Kidney capillary endothelial cell (primary cell): ENCODE results near the gene CAMTA1.
A peak's percentile ranks its signal among the peaks of the same experiment; 100 is the strongest.
"Not testable (repeated sequence)": the region's sequence is repeated elsewhere in the genome, so short reads cannot be mapped to it uniquely, and the experiment has no call there.

ENCODE experiments used
- DNase-seq: peaks from one replicate; pipeline ENCODE4 v3.0.0-alpha.2; 2018; ENCODE audit warnings: low spot score

CAMTA1 gene

GRCh38 chr1:7703321-7704213, 918.3 kb downstream of the CAMTA1 start:
- DNase-seq, result no peak

- DNase-seq, result peak; percentile 80
Observed at GRCh38 chr1:7704214-7705047, 919.2 kb downstream of the CAMTA1 start.

DNA sequence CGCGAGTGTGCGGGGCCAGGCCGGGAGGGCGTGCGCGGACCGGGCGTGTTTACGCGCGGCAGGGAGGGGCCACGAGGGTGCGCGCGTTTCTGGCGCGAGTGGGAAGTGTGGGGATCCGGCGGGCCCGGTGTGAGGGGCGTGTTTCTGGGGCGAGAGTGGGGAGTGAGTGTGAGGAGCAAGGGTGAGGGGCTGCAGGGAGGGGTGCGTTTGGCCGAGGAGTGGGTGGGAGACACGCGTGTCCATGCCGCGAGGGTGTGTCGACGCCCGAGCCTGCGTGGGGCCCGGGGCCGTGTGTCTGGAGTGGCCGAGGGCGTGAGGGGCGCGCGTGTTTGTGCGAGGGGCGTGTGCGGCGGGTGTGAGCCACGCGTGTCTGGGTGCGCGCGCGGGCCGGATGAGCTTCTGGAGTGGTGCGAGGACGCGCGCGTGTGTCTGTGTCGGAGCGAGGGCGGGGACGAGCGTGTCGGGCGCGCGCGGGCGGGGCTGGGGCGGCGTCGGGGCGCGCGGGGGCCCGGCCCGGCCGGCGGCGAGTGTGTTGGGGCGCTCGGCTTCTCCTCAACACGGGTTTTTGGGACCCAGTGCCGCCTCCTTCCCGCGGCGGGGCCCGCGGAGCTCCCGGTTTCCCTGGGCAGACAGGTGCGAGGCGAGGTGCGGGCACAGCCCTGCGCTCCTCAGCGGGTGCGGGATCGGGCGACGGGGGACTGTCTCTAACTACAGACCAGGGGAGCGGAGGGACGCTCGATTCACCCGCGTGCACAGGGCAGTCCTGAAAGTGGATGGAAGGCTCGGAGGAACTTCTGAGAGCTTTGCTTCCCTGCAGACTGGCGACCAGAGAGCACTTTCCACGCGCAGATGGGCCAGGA, 920.0 kb downstream of the CAMTA1 start:
- DNase-seq, result no peak

DNA sequence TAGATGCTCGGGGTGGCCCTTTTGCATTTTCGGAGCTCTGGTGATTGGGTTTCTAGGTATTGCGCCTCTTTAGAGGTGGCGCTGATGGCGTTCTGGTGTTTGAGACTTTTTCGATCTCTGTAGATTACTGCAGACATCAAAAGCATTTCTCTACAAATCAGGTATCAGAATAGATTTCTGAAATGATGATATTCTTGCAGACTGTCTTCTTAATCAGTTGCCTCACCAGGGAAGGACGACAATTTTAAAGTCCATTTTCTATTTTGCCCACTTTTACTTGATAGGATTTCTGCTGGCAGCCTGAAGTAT, 920.6 kb downstream of the CAMTA1 start:
- DNase-seq, result no peak

DNA sequence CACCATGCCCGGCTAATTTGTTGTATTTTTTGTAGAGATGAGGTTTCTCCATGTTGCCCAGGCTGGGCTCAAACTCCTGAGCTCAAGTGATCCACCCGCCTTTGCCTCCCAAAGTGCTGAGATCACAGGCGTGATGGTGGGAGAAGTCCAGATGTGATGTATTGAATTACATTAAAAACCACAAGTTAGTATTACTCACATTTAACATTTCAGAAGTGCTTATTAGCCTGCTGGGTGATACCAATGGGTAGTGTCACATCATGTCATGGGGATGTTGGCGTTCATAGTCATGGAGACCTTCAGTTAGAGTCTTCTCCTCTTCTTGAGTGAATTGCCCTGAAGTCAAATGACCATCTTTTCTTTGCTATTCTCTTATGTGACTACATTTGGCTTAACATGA, 922.3 kb downstream of the CAMTA1 start:
- DNase-seq, result no peak

- DNase-seq, result not testable (repeated sequence)
Observed at GRCh38 chr1:7708065-7708464, 922.8 kb downstream of the CAMTA1 start.

DNA sequence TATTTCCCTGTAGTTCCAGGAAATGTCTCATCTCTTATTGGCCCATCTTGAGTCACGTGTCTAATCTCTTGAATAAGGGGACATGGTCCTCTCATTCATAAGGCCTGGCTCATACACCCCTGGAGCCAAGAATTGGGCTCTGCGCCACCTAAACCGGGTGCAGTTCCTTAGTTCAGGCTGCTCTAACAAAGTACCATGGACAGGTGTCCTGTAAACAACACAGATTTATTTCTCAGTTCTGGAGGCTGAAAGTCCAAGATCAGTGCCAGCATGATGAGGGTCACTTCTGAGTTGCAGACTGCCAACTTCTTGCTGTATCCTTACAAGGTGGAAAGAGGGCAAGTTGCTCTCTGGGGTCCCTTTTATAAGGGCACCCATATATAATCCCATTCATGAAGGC, 925.6 kb downstream of the CAMTA1 start:
- no peak for DNase-seq

DNA sequence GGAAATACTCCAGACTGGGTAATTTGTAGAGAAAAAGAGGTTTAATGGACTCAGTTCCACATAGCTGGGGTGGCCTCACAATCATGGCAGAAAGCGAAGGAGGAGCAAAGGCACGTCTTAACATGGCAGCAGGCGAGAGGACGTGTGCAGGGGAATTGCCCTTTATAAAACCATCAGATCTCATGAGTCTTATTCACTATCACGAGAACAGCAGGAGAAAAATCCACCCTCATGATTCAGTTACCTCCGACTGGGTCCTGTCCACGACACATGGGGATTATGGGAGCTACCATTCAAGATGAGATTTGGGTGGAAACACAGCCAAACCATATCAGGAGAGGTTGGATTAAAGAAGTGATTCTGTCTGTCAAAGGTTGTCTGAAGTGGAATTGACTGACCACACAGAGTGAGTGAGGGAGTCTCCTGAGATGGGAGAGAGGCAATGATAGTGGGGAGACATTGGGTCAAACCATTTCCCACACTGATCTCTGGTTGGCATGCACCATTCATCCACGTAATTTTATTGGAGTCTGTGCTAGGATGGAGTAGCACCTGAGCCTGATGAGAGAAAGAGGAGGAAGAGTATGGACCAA, 927.6 kb downstream of the CAMTA1 start:
- DNase-seq, result no peak

GRCh38 chr1:7716506-7716905, 931.3 kb downstream of the CAMTA1 start:
- no peak for DNase-seq

GRCh38 chr1:7717748-7718368, 932.6 kb downstream of the CAMTA1 start:
- DNase-seq, result no peak

- no peak for DNase-seq
Observed at GRCh38 chr1:7719468-7720094, 934.3 kb downstream of the CAMTA1 start.

DNA sequence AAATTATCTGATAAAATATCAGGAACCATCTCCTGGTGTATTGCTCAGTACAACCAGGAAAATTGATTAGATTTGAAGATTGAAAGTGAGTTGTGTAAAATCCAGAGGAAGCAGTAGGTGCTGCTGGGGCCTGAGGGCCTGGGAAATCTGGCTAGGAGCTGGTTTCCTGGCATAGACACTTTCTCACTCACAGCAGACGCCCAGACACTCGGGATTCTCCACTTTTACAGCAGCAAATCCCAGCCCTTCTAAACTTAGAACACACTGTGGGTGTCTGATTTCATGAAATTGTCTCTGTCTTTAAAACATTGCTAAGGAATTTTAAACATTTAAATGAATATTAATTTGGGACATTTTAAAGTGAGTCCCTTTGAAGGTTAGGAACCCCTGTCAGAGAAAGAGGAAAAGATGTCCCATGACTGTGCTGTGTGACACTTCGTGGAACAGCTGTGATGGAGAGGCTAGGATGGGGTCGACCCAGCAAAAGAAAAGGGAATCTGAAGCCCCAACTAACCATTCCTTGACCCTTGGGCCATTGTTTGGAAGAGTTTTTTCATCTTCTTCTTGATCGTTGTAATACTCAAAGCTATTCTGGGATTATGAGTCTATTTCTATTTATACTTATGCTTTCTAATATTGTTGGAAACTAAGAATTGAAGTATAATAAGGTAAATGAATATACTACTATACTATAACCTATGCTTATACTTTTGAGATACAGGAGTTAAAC, 936.9 kb downstream of the CAMTA1 start:
- DNase-seq, result no peak

- DNase-seq, result no peak
Observed at GRCh38 chr1:7722670-7723012, 937.4 kb downstream of the CAMTA1 start.

DNA sequence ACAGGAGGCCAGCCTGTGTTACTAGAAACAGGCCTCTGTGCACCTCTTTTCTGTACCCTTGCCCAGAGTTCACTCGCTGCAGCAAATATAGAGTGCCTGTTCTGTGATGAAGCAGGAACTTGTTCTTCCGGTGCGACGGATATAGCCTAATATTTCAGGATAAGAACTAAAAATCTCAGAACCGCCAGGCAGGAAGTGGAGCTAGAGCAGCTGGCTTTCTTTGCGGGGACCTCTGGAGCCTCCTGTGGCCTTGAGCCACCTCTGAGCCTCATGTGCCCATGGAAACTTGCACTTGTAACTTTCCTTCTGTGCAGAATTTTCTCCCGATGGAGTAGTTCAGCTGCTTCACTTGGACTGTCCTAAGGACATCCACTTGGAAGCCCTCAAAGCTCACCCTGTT, 941.4 kb downstream of the CAMTA1 start:
- peak; percentile 72 for DNase-seq

DNA sequence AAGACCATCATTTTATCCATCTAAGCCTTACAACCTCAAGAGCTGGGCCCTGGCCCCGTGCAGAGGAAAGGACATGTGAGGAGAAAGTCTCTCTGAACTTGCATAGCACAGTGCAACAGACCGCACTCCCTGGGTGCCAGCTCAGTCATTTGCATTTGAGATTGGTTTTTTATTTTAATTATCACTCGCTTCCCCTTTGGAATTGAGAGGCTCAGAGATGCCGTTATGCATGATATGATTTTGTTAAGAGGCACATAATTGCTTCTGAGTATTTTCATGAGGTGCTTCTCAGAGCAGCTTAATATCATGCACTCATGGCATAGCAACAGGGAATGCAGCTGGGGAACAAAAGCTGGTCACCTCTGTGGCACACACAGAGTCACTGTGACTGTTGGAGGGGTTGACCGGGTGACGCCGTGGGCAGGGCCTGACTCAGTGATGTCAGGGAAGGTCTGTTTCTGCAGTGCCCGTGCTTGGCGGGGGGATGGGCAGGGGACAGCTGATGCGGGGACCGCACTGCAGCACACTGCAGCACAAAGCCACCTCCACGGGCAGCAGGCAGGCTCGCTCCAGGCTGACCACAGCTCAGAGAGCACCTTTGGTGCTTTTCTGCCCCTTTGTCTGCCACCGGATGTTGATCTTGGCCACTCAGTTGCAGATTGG, 942.7 kb downstream of the CAMTA1 start:
- no peak for DNase-seq

DNA sequence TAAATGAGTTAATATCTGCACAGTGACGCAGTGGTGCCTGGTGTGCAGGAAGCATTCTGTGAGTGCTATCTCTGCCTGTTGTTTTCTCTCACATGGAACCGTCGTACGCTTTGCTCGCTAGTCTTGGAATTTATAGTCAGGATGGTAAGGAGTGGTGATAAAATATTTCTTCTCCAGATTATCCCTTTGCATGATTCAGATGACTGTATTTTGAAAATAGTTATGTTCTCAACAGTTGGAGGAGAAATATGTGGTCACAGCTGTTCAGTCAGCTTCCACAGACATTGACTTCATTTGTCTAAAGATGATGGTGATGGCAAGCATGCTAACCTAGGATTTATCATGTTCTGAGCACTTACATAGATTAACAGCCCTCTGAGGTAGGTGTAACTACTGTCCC, 944.5 kb downstream of the CAMTA1 start:
- DNase-seq, result no peak

- DNase-seq, result no peak
Observed at GRCh38 chr1:7732331-7732730, 947.1 kb downstream of the CAMTA1 start.

DNA sequence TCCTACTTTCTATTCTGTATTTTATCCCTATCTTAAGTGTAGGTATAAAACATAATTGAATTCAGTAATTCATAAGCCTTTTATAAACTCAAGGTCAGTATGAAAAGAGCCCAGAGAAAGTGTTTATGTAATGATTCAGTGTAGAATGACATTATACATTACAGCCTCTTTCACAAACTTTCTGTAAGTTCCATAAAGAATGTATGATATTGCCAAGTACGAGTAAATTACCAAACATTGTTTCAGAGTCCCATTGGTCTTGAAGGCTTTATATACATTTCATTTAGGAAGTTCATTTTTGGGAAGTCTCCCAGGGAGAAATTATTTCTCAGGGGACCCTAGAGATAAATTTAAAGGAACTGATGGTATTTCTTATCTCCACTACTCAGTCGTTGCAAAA, 948.0 kb downstream of the CAMTA1 start:
- DNase-seq, result no peak

DNA sequence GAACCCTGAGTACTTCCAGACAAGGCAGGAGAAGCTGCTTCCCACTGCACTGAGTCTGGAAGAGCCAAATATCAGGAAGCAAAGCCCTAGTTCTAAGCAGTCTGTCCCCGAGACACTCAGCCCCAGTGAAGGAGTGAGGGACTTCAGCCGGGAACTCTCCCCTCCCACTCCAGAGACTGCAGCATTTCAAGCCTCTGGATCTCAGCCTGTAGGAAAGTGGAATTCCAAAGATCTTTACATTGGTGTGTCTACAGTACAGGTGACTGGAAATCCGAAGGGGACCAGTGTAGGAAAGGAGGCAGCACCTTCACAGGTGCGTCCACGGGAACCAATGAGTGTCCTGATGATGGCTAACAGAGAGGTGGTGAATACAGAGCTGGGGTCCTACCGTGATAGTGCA, 952.8 kb downstream of the CAMTA1 start:
- DNase-seq, result no peak

GRCh38 chr1:7743346-7743745, 958.1 kb downstream of the CAMTA1 start:
- DNase-seq, result no peak
